HepG2 (cell line): ENCODE data around the gene ILKAP. TPM values are rescaled to one million over a fixed set of nuclear protein-coding genes. Genes with fewer than 3 reads are reported as not detected.
A peak's percentile ranks its signal among the peaks of the same experiment; 100 is the strongest.

ENCODE experiments used
- ARNTL ChIP-seq: sonication (generic); formaldehyde crosslinking; IDR thresholded peaks from 2 replicates; pipeline ENCODE4 v1.4.0; 2020; ENCODE audit warnings: mild to moderate bottlenecking, missing genetic modification reagents
- ATF7 ChIP-seq, 2 experiments: fragments of 450-650 bp in 1 of 2; sonication (generic) in 1 of 2; formaldehyde crosslinking in 1 of 2; IDR thresholded peaks; 2 replicates each; pipeline versions ENCODE4 v1.4.0 to v1.6.1; 2016 to 2020; ENCODE audit warnings: antibody characterized with exemption in 1 of 2, mild to moderate bottlenecking in 1 of 2, missing genetic modification reagents in 1 of 2
- GATAD1 ChIP-seq: IDR thresholded peaks from 2 replicates; pipeline ENCODE4 v1.6.1; 2016; ENCODE audit warnings: missing genetic modification reagents, missing compliant biosample characterization
- GATAD2A ChIP-seq: IDR thresholded peaks from 2 replicates; pipeline ENCODE4 v1.6.1; 2016
- MED1 ChIP-seq: sonication (generic); formaldehyde crosslinking; IDR thresholded peaks from 2 replicates; pipeline ENCODE4 v1.4.0; 2020; ENCODE audit warnings: missing genetic modification reagents
- NCOA5 ChIP-seq: sonication (generic); formaldehyde crosslinking; IDR thresholded peaks from 2 replicates; pipeline ENCODE4 v1.4.0; 2020; ENCODE audit warnings: missing genetic modification reagents
- NFYB ChIP-seq: sonication (generic); formaldehyde crosslinking; IDR thresholded peaks from 2 replicates; pipeline ENCODE4 v1.4.0; 2020; ENCODE audit warnings: missing genetic modification reagents
- NR2F6 ChIP-seq, 2 experiments: IDR thresholded peaks; 2 replicates each; pipeline ENCODE4 v1.6.1; 2016; ENCODE audit warnings: antibody characterized with exemption in 1 of 2, mild to moderate bottlenecking in 1 of 2
- PLSCR1 ChIP-seq: sonication (generic); formaldehyde crosslinking; IDR thresholded peaks from 2 replicates; pipeline ENCODE4 v1.5.0; 2020; ENCODE audit warnings: missing genetic modification reagents, mild to moderate bottlenecking, borderline replicate concordance
- U2AF1 ChIP-seq: fragments of 200-400 bp; formaldehyde crosslinking; optimal IDR thresholded peaks from 2 replicates; pipeline ENCODE3; 2017; ENCODE audit warnings: mild to moderate bottlenecking, low read depth, low read length
- ZBTB33 ChIP-seq: sonication (generic); formaldehyde crosslinking; IDR thresholded peaks from 2 replicates; pipeline ENCODE4 v1.4.0; 2020; ENCODE audit warnings: missing genetic modification reagents
- ZFX ChIP-seq: sonication (generic); formaldehyde crosslinking; IDR thresholded peaks from 2 replicates; pipeline ENCODE4 v1.4.0; 2020; ENCODE audit warnings: mild to moderate bottlenecking, low read depth, missing genetic modification reagents, moderate library complexity
- ZNF615 ChIP-seq: sonication (generic); formaldehyde crosslinking; IDR thresholded peaks from 2 replicates; pipeline ENCODE4 v1.5.0; 2020; ENCODE audit warnings: mild to moderate bottlenecking, missing genetic modification reagents, borderline replicate concordance
- ZNF747 ChIP-seq: sonication (generic); formaldehyde crosslinking; IDR thresholded peaks from 2 replicates; pipeline ENCODE4 v1.8.1; 2023; ENCODE audit warnings: missing genetic modification reagents, mild to moderate bottlenecking, borderline replicate concordance
- polyA plus RNA-seq, 8 experiments: library from polyadenylated mRNA; depleted of rRNA in 3 of 8; stranded (reverse) in 7 of 8; unstranded in 1 of 8; fragments of >200 nt; fragmentation: Illumina TruSeq in 4 of 8; extraction: Trizol in 4 of 8; gene quantifications; 2 replicates each; pipeline versions ENCODE4 v1.2.1 to v1.2.3, GENCODE V29; 2011 to 2016; ENCODE audit warnings: low read depth in 4 of 8, missing spikeins in 1 of 8, mixed read lengths in 1 of 8; ENCODE audit not compliant: insufficient read depth in 1 of 8
- total RNA-seq, 5 experiments: library from RNA; depleted of rRNA; stranded (reverse); fragments of >200 nt; fragmentation: Illumina TruSeq; extraction: Trizol; gene quantifications; 2 replicates each; pipeline ENCODE4 v1.2.3, GENCODE V29; 2016; ENCODE audit warnings: low read depth in 1 of 5
- TF ChIP-seq, protein P1 (sequence below): IDR thresholded peaks from 2 replicates; pipeline ENCODE4 v1.6.1; 2016; ENCODE audit warnings: mild to moderate bottlenecking
- TF ChIP-seq, protein P2 (sequence below): fragments of 450-650 bp; IDR thresholded peaks from 2 replicates; pipeline ENCODE4 v1.6.1; 2017
- TF ChIP-seq, protein P3 (sequence below): sonication (generic); formaldehyde crosslinking; IDR thresholded peaks from 2 replicates; pipeline ENCODE4 v1.5.0; 2020; ENCODE audit warnings: mild to moderate bottlenecking, missing genetic modification reagents
- TF ChIP-seq, protein P4 (sequence below): sonication (generic); formaldehyde crosslinking; IDR thresholded peaks from 2 replicates; pipeline ENCODE4 v1.4.0; 2020; ENCODE audit warnings: missing genetic modification reagents

ILKAP gene
- total and polyA plus RNA-seq, 2 of the 13 experiments (the other 11 are each of a cell fraction or from before 2014, with no cell fraction given), result 29.6 to 33.1 TPM

DNA sequence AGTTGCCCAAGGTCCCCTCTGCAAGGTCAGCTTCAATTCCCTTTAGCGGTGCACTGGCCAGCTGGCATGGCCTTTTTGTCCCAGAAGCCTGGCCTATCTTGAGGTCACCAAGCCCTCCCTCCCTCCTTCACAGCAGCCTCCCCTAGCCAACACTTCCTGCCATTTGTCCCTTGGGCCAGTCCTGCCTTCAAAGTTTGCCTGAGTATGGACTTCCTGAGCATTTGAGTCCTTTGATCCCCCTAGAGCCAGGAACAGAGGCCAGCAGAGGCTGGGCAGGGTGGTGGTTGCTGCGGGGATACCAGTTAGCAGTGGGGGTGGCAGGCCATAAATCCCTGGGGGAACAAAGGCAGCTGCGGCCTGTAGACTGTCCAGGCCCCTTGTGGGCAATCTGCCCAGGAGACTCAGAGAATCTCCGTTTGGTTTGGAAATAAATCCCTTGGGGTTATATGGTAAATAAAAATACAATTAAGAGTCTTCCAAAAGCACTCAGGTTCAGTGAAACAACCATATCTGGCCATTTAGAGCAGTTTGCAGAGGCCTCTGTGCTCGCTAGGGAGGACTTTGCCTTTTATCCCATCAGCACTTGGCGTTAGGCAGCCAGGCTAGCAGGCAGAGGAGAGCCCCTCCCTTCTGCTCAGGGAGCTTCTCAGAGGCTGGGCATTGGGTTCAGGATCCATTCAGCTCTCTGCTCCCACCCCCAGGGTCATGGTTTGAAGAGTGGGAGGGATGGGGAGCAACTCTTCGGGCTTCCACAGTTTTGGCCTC, 39.4 kb upstream of the ILKAP start (continued):
- TF ChIP-seq ZBTB33 (CRISPR knock-in tag) (no peak), ZNF747 (CRISPR knock-in tag) (no peak), MED1 (CRISPR knock-in tag) (peak; percentile 11; the same call in 1 of the 2 replicates), U2AF1 (no peak), GATAD2A (CRISPR knock-in tag) (no peak), ARNTL (CRISPR knock-in tag) (no peak), NFYB (CRISPR knock-in tag) (no peak; the same call in 1 of the 2 replicates), ZNF615 (no peak), ZFX (CRISPR knock-in tag) (peak; percentile 94), NR2F6 (IDR thresholded peaks at IDR 0.05) (peak; percentile 14; the same call in 1 of the 2 replicates), NR2F6 (CRISPR knock-in tag; IDR thresholded peaks at IDR 0.05) (0 out of 2 replicates have a peak, but pooled peaks have one; percentile 5), ATF7 (IDR thresholded peaks at IDR 0.05) (no peak), ATF7 (CRISPR knock-in tag; IDR thresholded peaks at IDR 0.05) (no peak), GATAD1 (CRISPR knock-in tag) (no peak), PLSCR1 (no peak), NCOA5 (CRISPR knock-in tag) (no peak)
- TF ChIP-seq, protein P1, sequence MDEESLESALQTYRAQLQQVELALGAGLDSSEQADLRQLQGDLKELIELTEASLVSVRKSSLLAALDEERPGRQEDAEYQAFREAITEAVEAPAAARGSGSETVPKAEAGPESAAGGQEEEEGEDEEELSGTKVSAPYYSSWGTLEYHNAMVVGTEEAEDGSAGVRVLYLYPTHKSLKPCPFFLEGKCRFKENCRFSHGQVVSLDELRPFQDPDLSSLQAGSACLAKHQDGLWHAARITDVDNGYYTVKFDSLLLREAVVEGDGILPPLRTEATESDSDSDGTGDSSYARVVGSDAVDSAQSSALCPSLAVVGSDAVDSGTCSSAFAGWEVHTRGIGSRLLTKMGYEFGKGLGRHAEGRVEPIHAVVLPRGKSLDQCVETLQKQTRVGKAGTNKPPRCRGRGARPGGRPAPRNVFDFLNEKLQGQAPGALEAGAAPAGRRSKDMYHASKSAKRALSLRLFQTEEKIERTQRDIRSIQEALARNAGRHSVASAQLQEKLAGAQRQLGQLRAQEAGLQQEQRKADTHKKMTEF (CRISPR knock-in tag), result peak; percentile 54
- TF ChIP-seq, protein P2, sequence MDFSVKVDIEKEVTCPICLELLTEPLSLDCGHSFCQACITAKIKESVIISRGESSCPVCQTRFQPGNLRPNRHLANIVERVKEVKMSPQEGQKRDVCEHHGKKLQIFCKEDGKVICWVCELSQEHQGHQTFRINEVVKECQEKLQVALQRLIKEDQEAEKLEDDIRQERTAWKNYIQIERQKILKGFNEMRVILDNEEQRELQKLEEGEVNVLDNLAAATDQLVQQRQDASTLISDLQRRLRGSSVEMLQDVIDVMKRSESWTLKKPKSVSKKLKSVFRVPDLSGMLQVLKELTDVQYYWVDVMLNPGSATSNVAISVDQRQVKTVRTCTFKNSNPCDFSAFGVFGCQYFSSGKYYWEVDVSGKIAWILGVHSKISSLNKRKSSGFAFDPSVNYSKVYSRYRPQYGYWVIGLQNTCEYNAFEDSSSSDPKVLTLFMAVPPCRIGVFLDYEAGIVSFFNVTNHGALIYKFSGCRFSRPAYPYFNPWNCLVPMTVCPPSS, result no peak
- TF ChIP-seq, protein P3, sequence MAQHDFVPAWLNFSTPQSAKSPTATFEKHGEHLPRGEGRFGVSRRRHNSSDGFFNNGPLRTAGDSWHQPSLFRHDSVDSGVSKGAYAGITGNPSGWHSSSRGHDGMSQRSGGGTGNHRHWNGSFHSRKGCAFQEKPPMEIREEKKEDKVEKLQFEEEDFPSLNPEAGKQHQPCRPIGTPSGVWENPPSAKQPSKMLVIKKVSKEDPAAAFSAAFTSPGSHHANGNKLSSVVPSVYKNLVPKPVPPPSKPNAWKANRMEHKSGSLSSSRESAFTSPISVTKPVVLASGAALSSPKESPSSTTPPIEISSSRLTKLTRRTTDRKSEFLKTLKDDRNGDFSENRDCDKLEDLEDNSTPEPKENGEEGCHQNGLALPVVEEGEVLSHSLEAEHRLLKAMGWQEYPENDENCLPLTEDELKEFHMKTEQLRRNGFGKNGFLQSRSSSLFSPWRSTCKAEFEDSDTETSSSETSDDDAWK (CRISPR knock-in tag), result no peak
- TF ChIP-seq, protein P4, sequence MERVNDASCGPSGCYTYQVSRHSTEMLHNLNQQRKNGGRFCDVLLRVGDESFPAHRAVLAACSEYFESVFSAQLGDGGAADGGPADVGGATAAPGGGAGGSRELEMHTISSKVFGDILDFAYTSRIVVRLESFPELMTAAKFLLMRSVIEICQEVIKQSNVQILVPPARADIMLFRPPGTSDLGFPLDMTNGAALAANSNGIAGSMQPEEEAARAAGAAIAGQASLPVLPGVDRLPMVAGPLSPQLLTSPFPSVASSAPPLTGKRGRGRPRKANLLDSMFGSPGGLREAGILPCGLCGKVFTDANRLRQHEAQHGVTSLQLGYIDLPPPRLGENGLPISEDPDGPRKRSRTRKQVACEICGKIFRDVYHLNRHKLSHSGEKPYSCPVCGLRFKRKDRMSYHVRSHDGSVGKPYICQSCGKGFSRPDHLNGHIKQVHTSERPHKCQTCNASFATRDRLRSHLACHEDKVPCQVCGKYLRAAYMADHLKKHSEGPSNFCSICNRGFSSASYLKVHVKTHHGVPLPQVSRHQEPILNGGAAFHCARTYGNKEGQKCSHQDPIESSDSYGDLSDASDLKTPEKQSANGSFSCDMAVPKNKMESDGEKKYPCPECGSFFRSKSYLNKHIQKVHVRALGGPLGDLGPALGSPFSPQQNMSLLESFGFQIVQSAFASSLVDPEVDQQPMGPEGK (CRISPR knock-in tag), result peak; percentile 48; the same call in 1 of the 2 replicates
